C4-2B (cell line): Measurements from ENCODE around the gene KCNA1.

Experiments used
- CTCF ChIP-seq: fragments of 450-650 bp; conservative IDR thresholded peaks from 2 replicates; pipeline ENCODE4 v1.5.1; 2017; ENCODE audit warnings: mild to moderate bottlenecking
- ZFX ChIP-seq: fragments of 450-650 bp; IDR thresholded peaks from 2 replicates; pipeline ENCODE4 v1.6.1; 2017

DNA sequence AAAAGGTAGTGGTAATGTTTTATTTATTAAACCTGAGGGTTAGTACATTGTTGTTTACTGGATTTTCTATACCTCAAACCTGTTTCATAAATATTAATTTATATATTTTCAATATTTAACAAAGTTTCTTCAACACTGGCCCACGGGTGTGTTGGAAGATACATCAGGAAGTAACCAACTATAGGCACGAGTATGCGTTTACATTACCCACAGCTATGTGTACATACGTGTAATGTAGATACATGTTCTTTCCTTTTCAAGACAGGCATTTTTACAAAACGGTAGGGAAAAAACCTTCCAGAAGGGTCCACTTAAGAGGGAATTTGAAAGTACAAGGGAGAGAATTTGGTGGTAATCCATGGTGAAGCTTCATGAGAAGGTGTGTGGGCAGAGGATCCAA, 17.8 kb upstream of the KCNA1 start:
- TF ChIP-seq CTCF = no peak
- TF ChIP-seq ZFX = no peak
